ENCODE results near the gene PXMP4.
A peak's percentile ranks its signal among the peaks of the same experiment; 100 is the strongest.

Gene PXMP4

GRCh38 chr20:33719989-33720709 is at the start of gene PXMP4:
PXMP4 (minus strand) TSS chr20:33720310; CDS start chr20:33720207, 103 bp downstream.
- peak; percentile 99 for DNase-seq

- DNase-seq = no peak
These were observed 48.9 kb upstream of the PXMP4 start for GRCh38 chr20:33769043-33769442.

- no peak for DNase-seq
These were observed 47.6 kb upstream of the PXMP4 start for GRCh38 chr20:33767777-33768138.

- no peak for DNase-seq
These were observed 46.6 kb upstream of the PXMP4 start for GRCh38 chr20:33766686-33767085.

GRCh38 chr20:33765592-33765991 is 45.5 kb upstream of the PXMP4 start:
- no peak for DNase-seq

GRCh38 chr20:33765099-33765498 is 45.0 kb upstream of the PXMP4 start:
- no peak for DNase-seq

- no peak for DNase-seq
These were observed 41.7 kb upstream of the PXMP4 start for GRCh38 chr20:33761698-33762250.

- DNase-seq = no peak
These were observed 37.3 kb upstream of the PXMP4 start for GRCh38 chr20:33757458-33757857.

- no peak for DNase-seq
These were observed 36.9 kb upstream of the PXMP4 start for GRCh38 chr20:33757046-33757445.

GRCh38 chr20:33755936-33756490 is 35.9 kb upstream of the PXMP4 start:
- peak; percentile 3 for DNase-seq

- DNase-seq = no peak
These were observed 33.7 kb upstream of the PXMP4 start for GRCh38 chr20:33753763-33754162.

- no peak for DNase-seq
These were observed 33.0 kb upstream of the PXMP4 start for GRCh38 chr20:33753143-33753542.

- no peak for DNase-seq
These were observed 31.7 kb upstream of the PXMP4 start for GRCh38 chr20:33751775-33752174.

GRCh38 chr20:33746325-33746998 is 26.4 kb upstream of the PXMP4 start:
- no peak for DNase-seq

- DNase-seq = no peak
These were observed 24.8 kb upstream of the PXMP4 start for GRCh38 chr20:33744773-33745385.

- no peak for DNase-seq
These were observed 24.1 kb upstream of the PXMP4 start for GRCh38 chr20:33744181-33744580.

- DNase-seq = no peak
These were observed 20.1 kb upstream of the PXMP4 start for GRCh38 chr20:33740189-33740588.

GRCh38 chr20:33739493-33739892 is 19.4 kb upstream of the PXMP4 start:
- DNase-seq = peak; percentile 24

- no peak for DNase-seq
These were observed 16.9 kb upstream of the PXMP4 start for GRCh38 chr20:33736962-33737361.

GRCh38 chr20:33733654-33734576 is 13.8 kb upstream of the PXMP4 start:
- DNase-seq = peak; percentile 81

- DNase-seq = peak; percentile 81
These were observed 12.3 kb upstream of the PXMP4 start for GRCh38 chr20:33732166-33732970.

Data from MV-4-11 (cell line).